B cell (primary cell): Measurements from ENCODE around the gene PTPRE. TPM values are rescaled to one million over a fixed set of nuclear protein-coding genes. Genes with fewer than 3 reads are reported as not detected.

ENCODE experiments used
- ATAC-seq: fragments of 200-7000 bp; cut with Tn5 transposase; one replicate; pipeline ENCODE4 v1.10.0; 2021; ENCODE audit warnings: low read depth, mild to moderate bottlenecking, moderate number of reproducible peaks, moderate library complexity
- CTCF ChIA-PET: fragments of 350-600 bp; sonication (Branson Sonifier 250); formaldehyde crosslinking; loops from one replicate; lab custom pipeline; 2021; ENCODE audit warnings: antibody characterized with exemption, inconsistent platforms; lab: Charles Lee
- POLR2A ChIA-PET: fragments of 350-600 bp; sonication (Branson Sonifier 250); formaldehyde crosslinking; loops from one replicate; lab custom pipeline; 2021; ENCODE audit warnings: antibody characterized with exemption; lab: Charles Lee
- DNase-seq: peaks from one replicate; pipeline ENCODE4 v3.0.0; 2013
- H2AFZ ChIP-seq: 2 replicates; pipeline ENCODE4 v1.6.1; 2012; ENCODE audit warnings: mild to moderate bottlenecking, low read depth, low read length; ENCODE audit not compliant: insufficient read depth, poor library complexity, severe bottlenecking
- H3K27ac ChIP-seq, 2 donors: 1 replicate in 1 of 2; 2 replicates in 1 of 2; pipeline ENCODE4 v1.5.1; 2012 to 2013; ENCODE audit warnings: low read length in 2 of 2, mild to moderate bottlenecking in 2 of 2, moderate library complexity in 1 of 2
- H3K27me3 ChIP-seq, 4 experiments: fragments of 200-600 bp in 1 of 4; sonication (generic) in 1 of 4; replicated peaks in 1 of 4; 1 replicate in 2 of 4; 2 replicates in 2 of 4; pipeline versions ENCODE4 v1.6.1 to v1.7.0; 2013 to 2016; ENCODE audit warnings: low read length in 3 of 4, mild to moderate bottlenecking in 2 of 4, mixed read lengths in 1 of 4, moderate library complexity in 1 of 4; ENCODE audit not compliant: insufficient read depth in 4 of 4, control insufficient read depth in 3 of 4; ENCODE audit errors: control extremely low read depth in 1 of 4
- H3K36me3 ChIP-seq, 2 experiments: replicated peaks in 1 of 2; 1 replicate in 1 of 2; 2 replicates in 1 of 2; pipeline versions ENCODE4 v1.6.1 to v1.7.1; 2013; ENCODE audit warnings: low read length in 1 of 2; ENCODE audit not compliant: insufficient read depth in 2 of 2, control insufficient read depth in 1 of 2; ENCODE audit errors: control extremely low read depth in 1 of 2, extremely low read depth in 1 of 2
- H3K4me1 ChIP-seq, 2 donors: fragments of 200-600 bp in 1 of 2; sonication (generic) in 1 of 2; 1 replicate in 1 of 2; 2 replicates in 1 of 2; pipeline versions ENCODE4 v1.5.1 to v1.6.1; 2013 to 2017; ENCODE audit warnings: low read length in 2 of 2; ENCODE audit not compliant: control insufficient read depth in 2 of 2, insufficient read depth in 2 of 2
- H3K4me2 ChIP-seq: replicated peaks from 2 replicates; pipeline ENCODE3; 2012; ENCODE audit warnings: mild to moderate bottlenecking, low read depth, low read length; ENCODE audit not compliant: poor library complexity, severe bottlenecking
- H3K4me3 ChIP-seq, 5 experiments: fragments of 200-600 bp in 1 of 5; sonication (generic) in 1 of 5; 1 replicate in 3 of 5; 2 replicates in 2 of 5; pipeline versions ENCODE4 v1.5.1 to v1.7.0; 2011 to 2016; ENCODE audit warnings: low read length in 4 of 5, mild to moderate bottlenecking in 4 of 5, low read depth in 2 of 5, control low read depth in 1 of 5, moderate library complexity in 1 of 5; ENCODE audit not compliant: insufficient read depth in 1 of 5; ENCODE audit errors: control extremely low read depth in 1 of 5, extremely low read depth in 1 of 5
- H3K79me2 ChIP-seq: fragments of 200-600 bp; sonication (generic); one replicate; pipeline ENCODE4 v1.6.0; 2016; ENCODE audit warnings: low read length; ENCODE audit not compliant: control insufficient read depth, insufficient read depth
- H3K9ac ChIP-seq: fragments of 200-600 bp; sonication (generic); 2 replicates; pipeline ENCODE4 v1.6.1; 2017; ENCODE audit warnings: mild to moderate bottlenecking, low read length, moderate library complexity
- H3K9me3 ChIP-seq, 3 donors: one replicate each; pipeline versions ENCODE4 v1.6.1 to v1.7.1; 2013; ENCODE audit warnings: low read length in 2 of 3; ENCODE audit not compliant: control insufficient read depth in 2 of 3, insufficient read depth in 1 of 3; ENCODE audit errors: control extremely low read depth in 1 of 3
- H4K20me1 ChIP-seq: 2 replicates; pipeline ENCODE4 v1.6.0; 2012; ENCODE audit warnings: mild to moderate bottlenecking, low read length; ENCODE audit not compliant: insufficient read depth, control insufficient read depth, poor library complexity, severe bottlenecking
- H3K27ac Mint-ChIP-seq: one replicate; pipeline ENCODE4 v1.8.0; 2021; ENCODE audit warnings: mixed read lengths
- H3K27me3 Mint-ChIP-seq: one replicate; pipeline ENCODE4 v1.8.0; 2021; ENCODE audit warnings: mixed read lengths
- H3K4me1 Mint-ChIP-seq: one replicate; pipeline ENCODE4 v1.8.0; 2021; ENCODE audit warnings: mixed read lengths
- H3K4me3 Mint-ChIP-seq: one replicate; pipeline ENCODE4 v1.8.0; 2021; ENCODE audit warnings: mixed read lengths
- H3K9me3 Mint-ChIP-seq: one replicate; pipeline ENCODE4 v1.8.0; 2022; ENCODE audit warnings: mixed read lengths; ENCODE audit not compliant: insufficient read depth
- CTCF ChIP-seq: fragments of 200-600 bp; IDR thresholded peaks from one replicate; pipeline ENCODE4 v1.8.0; 2022; ENCODE audit warnings: antibody characterized with exemption, mild to moderate bottlenecking
- EZH2 ChIP-seq: IDR thresholded peaks from 2 replicates; pipeline ENCODE4 v1.6.1; 2012; ENCODE audit warnings: borderline replicate concordance, low read depth, mild to moderate bottlenecking, moderate library complexity, low read length; ENCODE audit not compliant: insufficient read depth, poor library complexity, severe bottlenecking
- WGBS: methylation state at CpG from one replicate; pipeline ENCODE4 v1.1.5; 2013; ENCODE audit warnings: missing lambda C conversion rate; ENCODE audit not compliant: insufficient coverage; 5-methylcytosine and 5-hydroxymethylcytosine counted together
- intact Hi-C: fragments of 100-400 bp; cut with micrococcal nuclease; formaldehyde crosslinking; loops from one replicate; pipeline ENCODE4 v1.10.0; 2022
- polyA plus RNA-seq: library from polyadenylated mRNA; depleted of rRNA; stranded (reverse); fragments of >200 nt; gene quantifications from 2 replicates; pipeline ENCODE4 v1.2.3, GENCODE V29; 2012
- total RNA-seq, 2 donors: library from RNA; stranded (reverse); fragments of 120-200 nt in 1 of 2; gene quantifications; 1 replicate in 1 of 2; 2 replicates in 1 of 2; pipeline versions ENCODE4 v1.2.3 to v1.2.4, GENCODE V29; 2013 to 2022

Gene PTPRE
- total and polyA plus RNA-seq, 2 donors (not counting 1 experiment from before 2014, with no cell fraction given), result 6.6 to 32.7 TPM

DNA sequence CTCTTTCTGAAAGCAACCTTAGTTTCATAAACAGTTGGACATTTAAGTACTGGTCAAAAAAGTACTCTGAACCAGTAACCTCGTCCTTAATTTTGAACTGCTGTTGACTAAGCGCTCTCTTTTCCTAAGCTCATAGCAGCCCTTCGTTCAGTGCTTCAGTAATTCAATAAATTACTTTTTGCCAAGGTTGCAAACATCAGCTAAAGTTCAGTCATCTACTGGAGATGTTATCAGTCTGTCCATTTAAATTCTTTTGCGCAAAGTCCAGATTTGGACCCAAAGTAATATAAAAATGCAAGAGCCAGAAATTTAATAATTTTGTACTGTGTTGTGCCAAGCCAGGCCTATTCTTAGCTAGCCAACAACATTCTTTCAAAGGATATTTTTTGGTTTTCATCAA is 8.4 kb downstream of the PTPRE start:
- no peak overlapping the region for H2AFZ ChIP-seq
- ChIA-PET CTCF (interaction anchor here (1.2 kb wide), 1 partner anchor 96 kb away, joined by 3 read pairs; no protein-coding TSS in a partner anchor), POLR2A (no interaction called here)
- H3K4me2 ChIP-seq, result no peak overlapping the region
- peaks cover 0 to 15% (median 0%) of the 10 kb centered on the region in 3 donors for H3K9me3 ChIP-seq
- H3K4me1 ChIP-seq, result peaks cover 7 to 10% of the 10 kb centered on the region in 2 donors
- Mint-ChIP-seq H3K27ac (no peak overlapping the region), H3K9me3 (no peaks in the 10 kb centered on the region), H3K4me3 (no peak overlapping the region), H3K4me1 (peaks cover 10% of the 10 kb centered on the region), H3K27me3 (peaks cover 1% of the 10 kb centered on the region)
- WGBS, result 94% methylated on average over 2 of the region's 4 CpGs
- ATAC-seq, result no peak
- H3K79me2 ChIP-seq, result no peaks in the 10 kb centered on the region
- intact Hi-C loops, result no loop called here
- no peaks in the 10 kb centered on the region for H4K20me1 ChIP-seq
- no peaks in the 10 kb centered on the region for H3K36me3 ChIP-seq
- no peak overlapping the region for H3K9ac ChIP-seq
- H3K27ac ChIP-seq, result no peak overlapping the region
- no peak overlapping the region for H3K4me3 ChIP-seq
- no peak for TF ChIP-seq EZH2
- TF ChIP-seq CTCF, result no peak
- peaks cover 0 to 2% (median 0%) of the 10 kb centered on the region in 4 experiments for H3K27me3 ChIP-seq
- no peak for DNase-seq

DNA sequence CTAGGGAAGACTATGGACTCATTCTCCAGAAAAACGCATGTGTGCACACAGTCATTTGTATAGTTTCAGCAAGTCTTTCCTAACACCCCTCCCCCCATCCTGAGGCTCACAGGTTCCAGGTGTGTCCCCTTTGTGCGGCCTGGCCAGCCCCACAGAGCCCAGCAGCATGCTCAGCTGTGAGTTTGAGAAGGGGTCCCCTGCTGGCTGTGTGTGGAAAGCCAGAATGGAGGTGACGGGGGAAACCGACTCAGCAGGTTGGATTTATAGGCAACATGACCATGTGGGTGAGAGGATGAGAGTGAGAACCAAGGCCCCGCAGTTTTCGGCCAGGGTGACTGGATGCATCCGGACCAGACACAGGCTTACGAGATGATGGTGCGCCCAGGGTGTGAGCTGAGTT is 9.9 kb downstream of the PTPRE start:
- H3K27ac Mint-ChIP-seq, result no peak overlapping the region
- Histone ChIP-seq H3K27me3 (peaks cover 0 to 2% (median 0%) of the 10 kb centered on the region in 4 experiments), H3K9me3 (peaks cover 0 to 15% (median 0%) of the 10 kb centered on the region in 3 donors), H2AFZ (no peak overlapping the region), H3K4me2 (no peak overlapping the region), H3K36me3 (no peaks in the 10 kb centered on the region), H3K9ac (no peak overlapping the region), H3K79me2 (no peaks in the 10 kb centered on the region), H3K4me3 (no peak overlapping the region), H3K27ac (no peak overlapping the region), H4K20me1 (no peaks in the 10 kb centered on the region), H3K4me1 (peaks cover 7 to 12% of the 10 kb centered on the region in 2 donors)
- 97% methylated on average over 8 of the region's 9 CpGs for WGBS
- H3K4me1 Mint-ChIP-seq, result peaks cover 12% of the 10 kb centered on the region
- intact Hi-C loops, result no loop called here
- POLR2A ChIA-PET, result no interaction called here
- no peaks in the 10 kb centered on the region for H3K9me3 Mint-ChIP-seq
- ATAC-seq (no peak), DNase-seq (no peak)
- H3K4me3 Mint-ChIP-seq, result no peak overlapping the region
- no peaks in the 10 kb centered on the region for H3K27me3 Mint-ChIP-seq
- CTCF ChIA-PET, result no interaction called here
- no peak for TF ChIP-seq CTCF
- TF ChIP-seq EZH2, result no peak
